PFSK-1 (cell line): ENCODE results near the gene DPF3.

ENCODE experiments used
- REST ChIP-seq, 2 experiments: IDR thresholded peaks; 2 replicates each; pipeline versions ENCODE4 v1.6.1 to v1.8.0; 2011 to 2012; ENCODE audit warnings: low read depth in 2 of 2, low read length in 2 of 2, control low read depth in 1 of 2, inconsistent platforms in 1 of 2, mild to moderate bottlenecking in 1 of 2, moderate library complexity in 1 of 2; ENCODE audit not compliant: insufficient read depth in 1 of 2
- TAF1 ChIP-seq: IDR thresholded peaks from 2 replicates; pipeline ENCODE4 v1.6.1; 2012; ENCODE audit warnings: low read length, control low read depth, borderline replicate concordance; ENCODE audit not compliant: insufficient read depth

- TF ChIP-seq TAF1 (no peak), REST (IDR thresholded peaks at IDR 0.05; ENCODE audit: insufficient read depth in 1 of 2, low read depth in 2 of 2, low read length in 2 of 2) (no peak)
These were observed 290.3 kb downstream of the DPF3 start for GRCh38 chr14:72603639-72604038.
